ENCODE data around the gene HCAR3.

DNA sequence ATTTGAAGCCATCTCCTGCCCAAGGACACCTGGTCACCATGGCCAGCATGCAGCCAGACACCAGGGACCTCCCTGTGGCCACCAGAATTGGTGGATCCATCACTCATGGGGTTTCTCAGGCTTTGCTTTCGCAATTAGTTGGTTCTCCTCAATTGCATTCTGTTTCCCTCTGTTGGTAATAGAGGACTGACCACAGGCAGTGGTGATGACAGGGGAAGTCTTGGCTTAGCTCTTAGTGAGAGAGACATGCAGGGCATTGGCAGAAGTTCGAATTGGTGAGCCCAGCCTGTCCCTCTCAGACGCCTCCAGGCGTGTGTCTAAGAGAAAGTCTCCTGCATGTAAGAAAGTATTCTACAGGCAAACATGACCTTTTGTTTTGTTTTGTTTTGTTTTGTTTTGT is 34.8 kb downstream of the HCAR3 start:
- TF ChIP-seq, protein P1, sequence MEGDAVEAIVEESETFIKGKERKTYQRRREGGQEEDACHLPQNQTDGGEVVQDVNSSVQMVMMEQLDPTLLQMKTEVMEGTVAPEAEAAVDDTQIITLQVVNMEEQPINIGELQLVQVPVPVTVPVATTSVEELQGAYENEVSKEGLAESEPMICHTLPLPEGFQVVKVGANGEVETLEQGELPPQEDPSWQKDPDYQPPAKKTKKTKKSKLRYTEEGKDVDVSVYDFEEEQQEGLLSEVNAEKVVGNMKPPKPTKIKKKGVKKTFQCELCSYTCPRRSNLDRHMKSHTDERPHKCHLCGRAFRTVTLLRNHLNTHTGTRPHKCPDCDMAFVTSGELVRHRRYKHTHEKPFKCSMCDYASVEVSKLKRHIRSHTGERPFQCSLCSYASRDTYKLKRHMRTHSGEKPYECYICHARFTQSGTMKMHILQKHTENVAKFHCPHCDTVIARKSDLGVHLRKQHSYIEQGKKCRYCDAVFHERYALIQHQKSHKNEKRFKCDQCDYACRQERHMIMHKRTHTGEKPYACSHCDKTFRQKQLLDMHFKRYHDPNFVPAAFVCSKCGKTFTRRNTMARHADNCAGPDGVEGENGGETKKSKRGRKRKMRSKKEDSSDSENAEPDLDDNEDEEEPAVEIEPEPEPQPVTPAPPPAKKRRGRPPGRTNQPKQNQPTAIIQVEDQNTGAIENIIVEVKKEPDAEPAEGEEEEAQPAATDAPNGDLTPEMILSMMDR (IDR thresholded peaks at IDR 0.05) = no peak
- TF ChIP-seq POLR2A (IDR thresholded peaks at IDR 0.05) = no peak
